GM23338 (cell line): ENCODE measurements around the gene TUBGCP2. TPM values are rescaled to one million over a fixed set of nuclear protein-coding genes. Genes with fewer than 3 reads are reported as not detected.
A peak's percentile ranks its signal among the peaks of the same experiment; 100 is the strongest.

Experiments used
- ATAC-seq: fragments of 200-7000 bp; cut with Tn5 transposase; 3 replicates; pipeline ENCODE4 v1.9.1; 2020
- DNase-seq: peaks from one replicate; pipeline ENCODE4 v3.0.0-alpha.2; 2015; ENCODE audit warnings: low spot score
- H2AFZ ChIP-seq: fragments of 200-600 bp; sonication (generic); 2 replicates; pipeline ENCODE4 v1.8.0; 2016; ENCODE audit warnings: antibody characterized with exemption, mild to moderate bottlenecking, moderate library complexity
- H3F3A ChIP-seq: fragments of 200-600 bp; sonication (generic); replicated peaks from 2 replicates; pipeline ENCODE4 v1.8.0; 2017; ENCODE audit warnings: antibody characterized with exemption, mixed run types, low read depth
- H3K27ac ChIP-seq: fragments of 200-600 bp; sonication (generic); 2 replicates; pipeline ENCODE4 v1.6.1; 2016; ENCODE audit warnings: low read depth
- H3K27me3 ChIP-seq: fragments of 200-600 bp; sonication (generic); 2 replicates; pipeline ENCODE4 v1.8.0; 2016; ENCODE audit warnings: mild to moderate bottlenecking, mixed run types, moderate library complexity; ENCODE audit not compliant: insufficient read depth
- H3K36me3 ChIP-seq: fragments of 200-600 bp; sonication (generic); 2 replicates; pipeline ENCODE4 v1.8.0; 2016; ENCODE audit warnings: mild to moderate bottlenecking; ENCODE audit not compliant: insufficient read depth
- H3K4me1 ChIP-seq: fragments of 200-600 bp; sonication (generic); 2 replicates; pipeline ENCODE4 v1.8.0; 2016; ENCODE audit warnings: mild to moderate bottlenecking, moderate library complexity; ENCODE audit not compliant: insufficient read depth
- H3K4me2 ChIP-seq: fragments of 200-600 bp; sonication (generic); 2 replicates; pipeline ENCODE4 v1.7.1; 2017; ENCODE audit warnings: mixed run types
- H3K4me3 ChIP-seq: fragments of 200-600 bp; sonication (generic); 2 replicates; pipeline ENCODE4 v1.6.1; 2016; ENCODE audit warnings: mixed run types
- H3K79me2 ChIP-seq: fragments of 200-600 bp; sonication (generic); replicated peaks from 2 replicates; pipeline ENCODE4 v1.8.0; 2017; ENCODE audit warnings: mild to moderate bottlenecking; ENCODE audit not compliant: insufficient read depth
- H3K9me2 ChIP-seq: fragments of 200-600 bp; sonication (generic); 2 replicates; pipeline ENCODE4 v1.8.0; 2017; ENCODE audit not compliant: insufficient read depth
- H4K20me1 ChIP-seq: fragments of 200-600 bp; sonication (generic); replicated peaks from 2 replicates; pipeline ENCODE4 v1.8.0; 2017; ENCODE audit warnings: mild to moderate bottlenecking; ENCODE audit not compliant: insufficient read depth
- H3K27ac Mint-ChIP-seq: 2 replicates; pipeline ENCODE4 v1.8.0; 2020; ENCODE audit warnings: inconsistent platforms, mild to moderate bottlenecking, moderate library complexity, mixed read lengths
- H3K27me3 Mint-ChIP-seq: 3 replicates; pipeline ENCODE4 v1.8.0; 2022; ENCODE audit warnings: low read depth, mild to moderate bottlenecking, moderate library complexity, mixed read lengths, inconsistent platforms; ENCODE audit not compliant: insufficient read depth, poor library complexity
- H3K36me3 Mint-ChIP-seq: 3 replicates; pipeline ENCODE4 v1.8.0; 2021; ENCODE audit warnings: low read depth, mild to moderate bottlenecking, inconsistent platforms, moderate library complexity, mixed read lengths
- H3K4me1 Mint-ChIP-seq: 3 replicates; pipeline ENCODE4 v1.8.0; 2020; ENCODE audit warnings: mild to moderate bottlenecking, inconsistent platforms, mixed read lengths
- H3K4me3 Mint-ChIP-seq: 3 replicates; pipeline ENCODE4 v1.8.0; 2021; ENCODE audit warnings: moderate library complexity, mild to moderate bottlenecking, inconsistent platforms, mixed read lengths
- H3K9me3 Mint-ChIP-seq: 3 replicates; pipeline ENCODE4 v1.8.0; 2020; ENCODE audit warnings: moderate library complexity, mild to moderate bottlenecking, inconsistent platforms, mixed read lengths
- CREB1 ChIP-seq: fragments of 250-450 bp; sonication (Bioruptor Pico); IDR thresholded peaks from 2 replicates; pipeline ENCODE4 v1.5.0; 2020; ENCODE audit warnings: low read depth, mild to moderate bottlenecking, moderate library complexity
- ETS1 ChIP-seq: IDR thresholded peaks from 2 replicates; pipeline ENCODE4 v1.6.1; 2016; ENCODE audit warnings: antibody characterized with exemption
- EZH2 ChIP-seq: fragments of 200-600 bp; sonication (generic); IDR thresholded peaks from one replicate; pipeline ENCODE4 v1.8.0; 2017; ENCODE audit warnings: antibody characterized with exemption, mild to moderate bottlenecking, low read depth; ENCODE audit not compliant: unreplicated experiment
- JUNB ChIP-seq: IDR thresholded peaks from one replicate; pipeline ENCODE4 v1.6.1; 2016; ENCODE audit warnings: antibody characterized with exemption; ENCODE audit not compliant: unreplicated experiment
- NANOG ChIP-seq: IDR thresholded peaks from 2 replicates; pipeline ENCODE4 v1.6.1; 2016; ENCODE audit warnings: antibody characterized with exemption, borderline replicate concordance
- ZNF114 ChIP-seq: fragments of 250-450 bp; sonication (Bioruptor Pico); IDR thresholded peaks from 2 replicates; pipeline ENCODE4 v1.5.0; 2020; ENCODE audit warnings: mild to moderate bottlenecking, moderate library complexity
- ZNF331 ChIP-seq: fragments of 250-450 bp; sonication (Bioruptor Pico); IDR thresholded peaks from 2 replicates; pipeline ENCODE4 v1.5.0; 2020; ENCODE audit warnings: low read depth, mild to moderate bottlenecking, moderate library complexity
- polyA plus RNA-seq: library from polyadenylated mRNA; unstranded; fragments of >200 nt; fragmentation: Nextera tagmentation; extraction: Ambion mirVana; gene quantifications from 2 replicates; pipeline ENCODE4 v1.2.1, GENCODE V29; 2016
- total RNA-seq: library from RNA; depleted of rRNA; stranded (reverse); fragments of >200 nt; shearing (Covaris generic); gene quantifications from 2 replicates; pipeline ENCODE4 v1.2.3, GENCODE V29; 2014
- TF ChIP-seq, protein P1 (sequence below), 2 experiments: fragments of 200-600 bp in 1 of 2; sonication (generic) in 1 of 2; conservative IDR thresholded peaks; 2 replicates each; pipeline versions ENCODE4 v1.5.1 to v1.6.1; 2016 to 2017; ENCODE audit warnings: antibody characterized with exemption in 2 of 2, low read depth in 2 of 2, mild to moderate bottlenecking in 2 of 2, moderate library complexity in 1 of 2
- TF ChIP-seq, protein P2 (sequence below): fragments of 250-450 bp; sonication (Bioruptor Pico); IDR thresholded peaks from 2 replicates; pipeline ENCODE4 v1.5.0; 2020; ENCODE audit warnings: mild to moderate bottlenecking, moderate library complexity

The TUBGCP2 gene
- total and polyA plus RNA-seq, 2 experiments from 2014 or later = 59.6 to 67.7 TPM

DNA sequence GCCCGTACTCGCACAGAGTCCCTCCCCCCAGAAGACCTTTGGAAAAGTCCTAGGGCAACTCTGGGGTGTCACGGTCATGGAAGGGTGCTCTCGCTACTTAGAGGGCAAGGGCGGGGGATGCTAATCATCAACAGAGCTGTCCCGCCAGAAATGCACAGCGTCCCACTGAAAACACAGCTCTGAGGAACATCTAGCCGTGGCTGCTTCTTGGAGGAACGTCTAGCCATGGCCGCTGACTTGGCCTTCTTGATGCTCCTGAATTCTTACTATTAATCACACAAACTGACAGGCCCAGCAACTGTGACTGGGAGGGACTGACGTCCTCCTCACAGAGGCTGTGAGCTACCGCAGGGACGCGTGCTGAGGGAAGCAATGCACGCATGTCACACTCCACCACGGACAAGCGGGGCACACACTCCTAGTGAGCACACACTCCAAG lies 1.7 kb downstream of the TUBGCP2 start:
- no peak for TF ChIP-seq ETS1
- no peak for TF ChIP-seq ZNF114 (CRISPR knock-in tag)
- no peak for TF ChIP-seq EZH2
- no peak for TF ChIP-seq NANOG
- TF ChIP-seq CREB1 (CRISPR knock-in tag) = no peak
- TF ChIP-seq, protein P1, sequence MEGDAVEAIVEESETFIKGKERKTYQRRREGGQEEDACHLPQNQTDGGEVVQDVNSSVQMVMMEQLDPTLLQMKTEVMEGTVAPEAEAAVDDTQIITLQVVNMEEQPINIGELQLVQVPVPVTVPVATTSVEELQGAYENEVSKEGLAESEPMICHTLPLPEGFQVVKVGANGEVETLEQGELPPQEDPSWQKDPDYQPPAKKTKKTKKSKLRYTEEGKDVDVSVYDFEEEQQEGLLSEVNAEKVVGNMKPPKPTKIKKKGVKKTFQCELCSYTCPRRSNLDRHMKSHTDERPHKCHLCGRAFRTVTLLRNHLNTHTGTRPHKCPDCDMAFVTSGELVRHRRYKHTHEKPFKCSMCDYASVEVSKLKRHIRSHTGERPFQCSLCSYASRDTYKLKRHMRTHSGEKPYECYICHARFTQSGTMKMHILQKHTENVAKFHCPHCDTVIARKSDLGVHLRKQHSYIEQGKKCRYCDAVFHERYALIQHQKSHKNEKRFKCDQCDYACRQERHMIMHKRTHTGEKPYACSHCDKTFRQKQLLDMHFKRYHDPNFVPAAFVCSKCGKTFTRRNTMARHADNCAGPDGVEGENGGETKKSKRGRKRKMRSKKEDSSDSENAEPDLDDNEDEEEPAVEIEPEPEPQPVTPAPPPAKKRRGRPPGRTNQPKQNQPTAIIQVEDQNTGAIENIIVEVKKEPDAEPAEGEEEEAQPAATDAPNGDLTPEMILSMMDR (conservative IDR thresholded peaks at IDR 0.05; ENCODE audit: low read depth in 2 of 2) = no peak
- TF ChIP-seq ZNF331 (CRISPR knock-in tag) = no peak
- TF ChIP-seq, protein P2, sequence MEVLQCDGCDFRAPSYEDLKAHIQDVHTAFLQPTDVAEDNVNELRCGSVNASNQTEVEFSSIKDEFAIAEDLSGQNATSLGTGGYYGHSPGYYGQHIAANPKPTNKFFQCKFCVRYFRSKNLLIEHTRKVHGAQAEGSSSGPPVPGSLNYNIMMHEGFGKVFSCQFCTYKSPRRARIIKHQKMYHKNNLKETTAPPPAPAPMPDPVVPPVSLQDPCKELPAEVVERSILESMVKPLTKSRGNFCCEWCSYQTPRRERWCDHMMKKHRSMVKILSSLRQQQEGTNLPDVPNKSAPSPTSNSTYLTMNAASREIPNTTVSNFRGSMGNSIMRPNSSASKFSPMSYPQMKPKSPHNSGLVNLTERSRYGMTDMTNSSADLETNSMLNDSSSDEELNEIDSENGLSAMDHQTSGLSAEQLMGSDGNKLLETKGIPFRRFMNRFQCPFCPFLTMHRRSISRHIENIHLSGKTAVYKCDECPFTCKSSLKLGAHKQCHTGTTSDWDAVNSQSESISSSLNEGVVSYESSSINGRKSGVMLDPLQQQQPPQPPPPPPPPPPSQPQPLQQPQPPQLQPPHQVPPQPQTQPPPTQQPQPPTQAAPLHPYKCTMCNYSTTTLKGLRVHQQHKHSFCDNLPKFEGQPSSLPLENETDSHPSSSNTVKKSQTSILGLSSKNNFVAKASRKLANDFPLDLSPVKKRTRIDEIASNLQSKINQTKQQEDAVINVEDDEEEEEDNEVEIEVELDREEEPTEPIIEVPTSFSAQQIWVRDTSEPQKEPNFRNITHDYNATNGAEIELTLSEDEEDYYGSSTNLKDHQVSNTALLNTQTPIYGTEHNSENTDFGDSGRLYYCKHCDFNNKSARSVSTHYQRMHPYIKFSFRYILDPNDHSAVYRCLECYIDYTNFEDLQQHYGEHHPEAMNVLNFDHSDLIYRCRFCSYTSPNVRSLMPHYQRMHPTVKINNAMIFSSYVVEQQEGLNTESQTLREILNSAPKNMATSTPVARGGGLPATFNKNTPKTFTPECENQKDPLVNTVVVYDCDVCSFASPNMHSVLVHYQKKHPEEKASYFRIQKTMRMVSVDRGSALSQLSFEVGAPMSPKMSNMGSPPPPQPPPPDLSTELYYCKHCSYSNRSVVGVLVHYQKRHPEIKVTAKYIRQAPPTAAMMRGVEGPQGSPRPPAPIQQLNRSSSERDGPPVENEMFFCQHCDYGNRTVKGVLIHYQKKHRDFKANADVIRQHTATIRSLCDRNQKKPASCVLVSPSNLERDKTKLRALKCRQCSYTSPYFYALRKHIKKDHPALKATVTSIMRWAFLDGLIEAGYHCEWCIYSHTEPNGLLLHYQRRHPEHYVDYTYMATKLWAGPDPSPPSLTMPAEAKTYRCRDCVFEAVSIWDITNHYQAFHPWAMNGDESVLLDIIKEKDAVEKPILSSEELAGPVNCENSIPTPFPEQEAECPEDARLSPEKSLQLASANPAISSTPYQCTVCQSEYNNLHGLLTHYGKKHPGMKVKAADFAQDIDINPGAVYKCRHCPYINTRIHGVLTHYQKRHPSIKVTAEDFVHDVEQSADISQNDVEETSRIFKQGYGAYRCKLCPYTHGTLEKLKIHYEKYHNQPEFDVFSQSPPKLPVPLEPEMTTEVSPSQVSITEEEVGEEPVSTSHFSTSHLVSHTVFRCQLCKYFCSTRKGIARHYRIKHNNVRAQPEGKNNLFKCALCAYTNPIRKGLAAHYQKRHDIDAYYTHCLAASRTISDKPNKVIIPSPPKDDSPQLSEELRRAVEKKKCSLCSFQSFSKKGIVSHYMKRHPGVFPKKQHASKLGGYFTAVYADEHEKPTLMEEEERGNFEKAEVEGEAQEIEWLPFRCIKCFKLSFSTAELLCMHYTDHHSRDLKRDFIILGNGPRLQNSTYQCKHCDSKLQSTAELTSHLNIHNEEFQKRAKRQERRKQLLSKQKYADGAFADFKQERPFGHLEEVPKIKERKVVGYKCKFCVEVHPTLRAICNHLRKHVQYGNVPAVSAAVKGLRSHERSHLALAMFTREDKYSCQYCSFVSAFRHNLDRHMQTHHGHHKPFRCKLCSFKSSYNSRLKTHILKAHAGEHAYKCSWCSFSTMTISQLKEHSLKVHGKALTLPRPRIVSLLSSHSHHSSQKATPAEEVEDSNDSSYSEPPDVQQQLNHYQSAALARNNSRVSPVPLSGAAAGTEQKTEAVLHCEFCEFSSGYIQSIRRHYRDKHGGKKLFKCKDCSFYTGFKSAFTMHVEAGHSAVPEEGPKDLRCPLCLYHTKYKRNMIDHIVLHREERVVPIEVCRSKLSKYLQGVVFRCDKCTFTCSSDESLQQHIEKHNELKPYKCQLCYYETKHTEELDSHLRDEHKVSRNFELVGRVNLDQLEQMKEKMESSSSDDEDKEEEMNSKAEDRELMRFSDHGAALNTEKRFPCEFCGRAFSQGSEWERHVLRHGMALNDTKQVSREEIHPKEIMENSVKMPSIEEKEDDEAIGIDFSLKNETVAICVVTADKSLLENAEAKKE (CRISPR knock-in tag) = no peak
- TF ChIP-seq JUNB = no peak
- H3K4me3 ChIP-seq = no peak overlapping the region; the same call in 1 of the 2 replicates
- Mint-ChIP-seq H3K9me3 (peaks cover 2% of the 10 kb centered on the region; the same call in 2 of the 3 replicates), H3K4me1 (peaks cover 4% of the 10 kb centered on the region), H3K36me3 (peaks cover 24% of the 10 kb centered on the region), H3K4me3 (peak overlapping the region; percentile 60), H3K27ac (no peak overlapping the region), H3K27me3 (peaks cover 8% of the 10 kb centered on the region)
- H3K9me2 ChIP-seq = no peaks in the 10 kb centered on the region
- ATAC-seq (no peak), DNase-seq (no peak)
- H3K27ac ChIP-seq = no peak overlapping the region
- H3K79me2 ChIP-seq = peaks cover 47% of the 10 kb centered on the region
- H3K4me1 ChIP-seq = peaks cover 10% of the 10 kb centered on the region; the same call in 1 of the 2 replicates
- peaks cover 24% of the 10 kb centered on the region for H4K20me1 ChIP-seq
- H3K4me2 ChIP-seq = no peak overlapping the region
- no peaks in the 10 kb centered on the region for H3K27me3 ChIP-seq
- no peak overlapping the region for H2AFZ ChIP-seq
- peaks cover 18% of the 10 kb centered on the region for H3F3A ChIP-seq
- H3K36me3 ChIP-seq = peaks cover 5% of the 10 kb centered on the region; the same call in 1 of the 2 replicates
